Measurements from ENCODE around the gene IGHMBP2.
"Not testable (repeated sequence)": the region's sequence is repeated elsewhere in the genome, so short reads cannot be mapped to it uniquely, and the experiment has no call there.

IGHMBP2 gene

GRCh38 chr11:68867066-68867465 is 36.6 kb upstream of the IGHMBP2 start:
- Histone ChIP-seq H3K27me3 (ENCODE audit: control insufficient read depth, insufficient read depth, low read length, poor library complexity, severe bottlenecking) (no peaks in the 10 kb centered on the region), H3K4me1 (ENCODE audit: control insufficient read depth, insufficient read depth, low read length) (no peaks in the 10 kb centered on the region), H3K9me3 (ENCODE audit: control insufficient read depth, low read length) (no peaks in the 10 kb centered on the region), H3K36me3 (ENCODE audit: control insufficient read depth, insufficient read depth, low read length) (no peaks in the 10 kb centered on the region), H3K4me3 (ENCODE audit: insufficient read depth, low read depth, low read length) (no peak overlapping the region), H3K27ac (ENCODE audit: insufficient read depth, low read depth, low read length, poor library complexity, severe bottlenecking) (no peak overlapping the region)
- 82 to 88% methylated on average over 6 of the region's 6 CpGs for WGBS, 2 experiments

- no peak overlapping the region for H3K4me3 ChIP-seq (ENCODE audit: insufficient read depth, low read depth, low read length)
- no peaks in the 10 kb centered on the region for H3K9me3 ChIP-seq (ENCODE audit: control insufficient read depth, low read length)
- H3K27me3 ChIP-seq (ENCODE audit: control insufficient read depth, insufficient read depth, low read length, poor library complexity, severe bottlenecking): no peaks in the 10 kb centered on the region
- WGBS, 2 experiments: 81 to 84% methylated on average over 18 of the region's 18 CpGs
- no peak overlapping the region for H3K27ac ChIP-seq (ENCODE audit: insufficient read depth, low read depth, low read length, poor library complexity, severe bottlenecking)
- no peaks in the 10 kb centered on the region for H3K36me3 ChIP-seq (ENCODE audit: control insufficient read depth, insufficient read depth, low read length)
- no peaks in the 10 kb centered on the region for H3K4me1 ChIP-seq (ENCODE audit: control insufficient read depth, insufficient read depth, low read length)
Observed at GRCh38 chr11:68868221-68868835, 35.4 kb upstream of the IGHMBP2 start.

GRCh38 chr11:68870470-68870869 is 33.2 kb upstream of the IGHMBP2 start:
- H3K4me3 ChIP-seq (ENCODE audit: insufficient read depth, low read depth, low read length): no peak overlapping the region
- H3K36me3 ChIP-seq (ENCODE audit: control insufficient read depth, insufficient read depth, low read length): no peaks in the 10 kb centered on the region
- no peaks in the 10 kb centered on the region for H3K4me1 ChIP-seq (ENCODE audit: control insufficient read depth, insufficient read depth, low read length)
- no peaks in the 10 kb centered on the region for H3K27me3 ChIP-seq (ENCODE audit: control insufficient read depth, insufficient read depth, low read length, poor library complexity, severe bottlenecking)
- WGBS, 2 experiments: 74 to 78% methylated on average over 9 of the region's 9 CpGs
- H3K9me3 ChIP-seq (ENCODE audit: control insufficient read depth, low read length): no peaks in the 10 kb centered on the region
- no peak overlapping the region for H3K27ac ChIP-seq (ENCODE audit: insufficient read depth, low read depth, low read length, poor library complexity, severe bottlenecking)

DNA sequence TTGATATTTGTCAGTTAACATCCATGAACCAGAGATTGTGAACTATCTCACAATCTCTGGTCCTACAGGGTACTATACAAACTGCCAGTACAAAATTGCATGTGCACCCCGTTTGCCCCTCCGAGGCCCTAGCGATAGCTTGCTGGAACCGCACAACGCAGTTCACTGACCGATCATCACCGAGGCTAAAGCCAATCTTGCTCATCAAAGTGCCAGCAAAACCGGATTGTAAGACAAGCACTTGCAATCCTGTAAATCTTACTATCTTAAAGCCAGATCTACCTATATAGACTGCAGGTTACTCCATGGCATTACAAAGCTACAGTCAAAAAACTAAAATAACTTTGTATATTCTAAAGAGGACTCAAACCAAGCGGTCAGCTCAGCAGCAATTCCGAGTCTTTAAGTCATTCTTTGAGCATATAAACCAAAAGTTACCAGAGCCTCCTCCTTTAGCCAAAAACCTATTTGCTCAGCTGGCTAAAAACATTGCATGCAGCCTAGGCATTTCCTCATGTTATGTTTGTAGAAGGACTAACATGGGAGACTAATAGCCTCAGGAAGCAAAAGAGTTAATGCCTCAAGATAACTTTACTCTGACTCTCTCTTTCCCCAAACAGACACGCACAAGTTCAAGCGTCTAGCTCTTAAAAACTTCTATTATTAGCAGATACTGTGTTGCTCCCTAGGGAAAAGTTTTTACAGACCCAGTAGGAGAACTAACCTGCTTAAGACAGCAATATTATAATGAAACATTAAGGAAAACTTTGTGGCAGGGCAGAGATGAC is 31.3 kb upstream of the IGHMBP2 start:
- H3K27ac ChIP-seq (ENCODE audit: insufficient read depth, low read depth, low read length, poor library complexity, severe bottlenecking): no peak overlapping the region
- H3K4me1 ChIP-seq (ENCODE audit: control insufficient read depth, insufficient read depth, low read length): no peaks in the 10 kb centered on the region
- H3K27me3 ChIP-seq (ENCODE audit: control insufficient read depth, insufficient read depth, low read length, poor library complexity, severe bottlenecking): no peaks in the 10 kb centered on the region
- no peak overlapping the region for H3K4me3 ChIP-seq (ENCODE audit: insufficient read depth, low read depth, low read length)
- H3K9me3 ChIP-seq (ENCODE audit: control insufficient read depth, low read length): no peaks in the 10 kb centered on the region
- no peaks in the 10 kb centered on the region for H3K36me3 ChIP-seq (ENCODE audit: control insufficient read depth, insufficient read depth, low read length)
- WGBS, 2 experiments: 88 to 89% methylated on average over 12 of the region's 12 CpGs

DNA sequence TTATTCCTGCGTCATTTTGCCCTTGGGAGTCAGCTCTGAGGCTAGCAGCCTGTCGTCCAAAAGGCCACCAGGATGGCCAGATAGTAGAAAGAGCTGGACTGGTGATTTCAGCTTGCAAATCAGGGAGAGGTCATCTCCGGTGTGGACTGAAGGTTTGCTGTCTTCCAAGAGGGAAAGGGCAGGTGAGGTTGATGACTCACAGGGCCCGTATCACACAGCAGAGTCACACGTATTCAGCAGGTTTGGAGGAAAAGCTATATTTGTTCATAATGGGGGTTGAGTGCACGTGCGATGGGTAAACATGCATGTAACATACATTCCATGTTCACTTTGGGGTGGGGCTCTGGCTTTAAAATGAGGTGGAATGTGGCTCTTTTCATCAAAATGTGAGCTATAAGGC is 25.7 kb upstream of the IGHMBP2 start:
- Histone ChIP-seq H3K27ac (ENCODE audit: insufficient read depth, low read depth, low read length, poor library complexity, severe bottlenecking) (no peak overlapping the region), H3K9me3 (ENCODE audit: control insufficient read depth, low read length) (no peaks in the 10 kb centered on the region), H3K4me3 (ENCODE audit: insufficient read depth, low read depth, low read length) (no peak overlapping the region), H3K36me3 (ENCODE audit: control insufficient read depth, insufficient read depth, low read length) (no peaks in the 10 kb centered on the region), H3K27me3 (ENCODE audit: control insufficient read depth, insufficient read depth, low read length, poor library complexity, severe bottlenecking) (no peaks in the 10 kb centered on the region), H3K4me1 (ENCODE audit: control insufficient read depth, insufficient read depth, low read length) (no peaks in the 10 kb centered on the region)
- 94% methylated on average over 7 of the region's 7 CpGs for WGBS, 2 experiments

- Histone ChIP-seq H3K36me3 (ENCODE audit: control insufficient read depth, insufficient read depth, low read length) (no peaks in the 10 kb centered on the region), H3K4me3 (ENCODE audit: insufficient read depth, low read depth, low read length) (no peak overlapping the region), H3K9me3 (ENCODE audit: control insufficient read depth, low read length) (no peaks in the 10 kb centered on the region), H3K4me1 (ENCODE audit: control insufficient read depth, insufficient read depth, low read length) (no peaks in the 10 kb centered on the region), H3K27me3 (ENCODE audit: control insufficient read depth, insufficient read depth, low read length, poor library complexity, severe bottlenecking) (no peaks in the 10 kb centered on the region), H3K27ac (ENCODE audit: insufficient read depth, low read depth, low read length, poor library complexity, severe bottlenecking) (no peak overlapping the region)
- 92 to 93% methylated on average over 5 of the region's 5 CpGs for WGBS, 2 experiments
Observed at GRCh38 chr11:68880851-68881250, 22.8 kb upstream of the IGHMBP2 start.

- Histone ChIP-seq H3K27me3 (ENCODE audit: control insufficient read depth, insufficient read depth, low read length, poor library complexity, severe bottlenecking) (no peaks in the 10 kb centered on the region), H3K4me3 (ENCODE audit: insufficient read depth, low read depth, low read length) (no peak overlapping the region), H3K27ac (ENCODE audit: insufficient read depth, low read depth, low read length, poor library complexity, severe bottlenecking) (no peak overlapping the region), H3K36me3 (ENCODE audit: control insufficient read depth, insufficient read depth, low read length) (no peaks in the 10 kb centered on the region), H3K9me3 (ENCODE audit: control insufficient read depth, low read length) (no peaks in the 10 kb centered on the region), H3K4me1 (ENCODE audit: control insufficient read depth, insufficient read depth, low read length) (no peaks in the 10 kb centered on the region)
- 93 to 98% methylated on average over 2 of the region's 2 CpGs for WGBS, 2 experiments
Observed at GRCh38 chr11:68881320-68881719, 22.4 kb upstream of the IGHMBP2 start.

DNA sequence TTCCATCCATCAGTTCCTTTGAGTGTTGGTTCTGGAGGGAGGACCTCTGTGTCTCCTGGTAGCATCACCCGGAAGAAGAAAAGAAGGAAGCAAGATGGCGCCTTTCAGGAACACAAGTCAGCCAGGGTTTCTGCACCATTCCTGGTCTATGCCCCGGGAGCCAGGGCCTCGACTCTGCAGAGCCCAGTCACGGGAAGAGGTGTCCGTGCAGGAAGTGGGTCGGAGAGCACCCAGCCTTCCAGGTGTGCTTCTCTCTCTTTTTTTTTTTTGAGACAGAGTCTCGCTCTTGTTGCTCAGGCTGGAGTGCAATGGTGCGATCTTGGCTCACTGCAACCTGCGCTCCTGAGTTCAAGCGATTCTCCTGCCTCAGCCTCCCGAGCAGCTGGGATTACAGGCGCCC is 21.3 kb upstream of the IGHMBP2 start:
- 87 to 88% methylated on average over 12 to 13 of the region's 13 CpGs for WGBS, 2 experiments
- Histone ChIP-seq H3K9me3 (ENCODE audit: control insufficient read depth, low read length) (no peaks in the 10 kb centered on the region), H3K4me1 (ENCODE audit: control insufficient read depth, insufficient read depth, low read length) (no peaks in the 10 kb centered on the region), H3K36me3 (ENCODE audit: control insufficient read depth, insufficient read depth, low read length) (no peaks in the 10 kb centered on the region), H3K27me3 (ENCODE audit: control insufficient read depth, insufficient read depth, low read length, poor library complexity, severe bottlenecking) (no peaks in the 10 kb centered on the region), H3K27ac (ENCODE audit: insufficient read depth, low read depth, low read length, poor library complexity, severe bottlenecking) (no peak overlapping the region), H3K4me3 (ENCODE audit: insufficient read depth, low read depth, low read length) (no peak overlapping the region)

DNA sequence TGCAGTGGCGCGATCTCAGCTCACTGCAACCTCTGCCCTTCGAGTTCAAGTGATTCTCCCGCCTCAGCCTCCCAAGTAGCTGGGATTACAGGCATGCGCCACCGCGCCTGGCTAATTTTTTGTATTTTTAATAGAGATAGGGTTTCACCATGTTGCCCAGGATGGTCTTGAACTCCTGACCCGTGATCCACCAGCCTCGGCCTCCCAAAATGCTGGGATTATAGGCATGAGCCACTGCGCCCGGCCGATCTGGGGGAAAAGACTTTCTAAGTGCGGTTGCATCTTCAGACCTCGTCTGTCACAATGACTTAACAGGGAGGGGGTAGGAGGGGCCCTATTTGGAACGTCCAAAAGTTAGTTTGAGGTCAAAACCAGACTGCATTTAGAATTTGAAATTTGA is 18.9 kb upstream of the IGHMBP2 start:
- not testable (repeated sequence) for H3K36me3 ChIP-seq (ENCODE audit: control insufficient read depth, insufficient read depth, low read length); H3K27me3 ChIP-seq (ENCODE audit: control insufficient read depth, insufficient read depth, low read length, poor library complexity, severe bottlenecking); H3K27ac ChIP-seq (ENCODE audit: insufficient read depth, low read depth, low read length, poor library complexity, severe bottlenecking); H3K4me3 ChIP-seq (ENCODE audit: insufficient read depth, low read depth, low read length); H3K9me3 ChIP-seq (ENCODE audit: control insufficient read depth, low read length); H3K4me1 ChIP-seq (ENCODE audit: control insufficient read depth, insufficient read depth, low read length)
- WGBS, 2 experiments: 90 to 92% methylated on average over 15 of the region's 15 CpGs

DNA sequence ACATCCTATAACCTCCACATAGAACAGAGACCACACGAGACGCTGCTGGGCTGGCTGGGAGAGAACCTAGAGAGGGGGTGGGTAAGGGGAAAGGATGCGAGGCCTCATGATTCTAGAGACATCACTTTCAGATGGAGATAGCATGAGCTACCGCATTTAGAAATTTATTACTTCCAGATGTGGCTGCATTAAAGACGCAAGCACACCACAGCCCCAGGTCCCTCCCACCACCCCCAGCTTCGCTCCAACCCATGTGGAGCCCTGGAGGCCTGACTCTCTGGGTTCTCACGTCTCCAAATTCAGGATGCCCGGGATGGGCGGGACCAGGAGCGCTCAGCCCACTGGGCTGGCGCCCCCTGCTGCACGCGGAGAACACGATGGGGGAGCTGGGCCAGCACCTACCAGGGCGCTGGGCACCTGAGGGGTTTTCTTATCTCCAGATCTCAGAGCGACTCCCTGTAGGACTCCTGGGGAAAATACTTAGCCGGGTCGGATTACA is 13.7 kb upstream of the IGHMBP2 start:
- Histone ChIP-seq H3K27me3 (ENCODE audit: control insufficient read depth, insufficient read depth, low read length, poor library complexity, severe bottlenecking) (no peaks in the 10 kb centered on the region), H3K4me3 (ENCODE audit: insufficient read depth, low read depth, low read length) (no peak overlapping the region), H3K36me3 (ENCODE audit: control insufficient read depth, insufficient read depth, low read length) (peaks cover 25% of the 10 kb centered on the region), H3K9me3 (ENCODE audit: control insufficient read depth, low read length) (no peaks in the 10 kb centered on the region), H3K27ac (ENCODE audit: insufficient read depth, low read depth, low read length, poor library complexity, severe bottlenecking) (no peak overlapping the region), H3K4me1 (ENCODE audit: control insufficient read depth, insufficient read depth, low read length) (no peaks in the 10 kb centered on the region)
- WGBS, 2 experiments: 67 to 68% methylated on average over 18 of the region's 18 CpGs
